ENCODE results near the gene WDR90.

- no peak for TF ChIP-seq CTCF (conservative IDR thresholded peaks at IDR 0.05; ENCODE audit: low read length)
- TF ChIP-seq EZH2phosphoT487 (IDR thresholded peaks at IDR 0.05; ENCODE audit: borderline replicate concordance): no peak
These were observed 10.3 kb upstream of the WDR90 start for GRCh38 chr16:638836-639235.
